Neural progenitor cell (in vitro differentiated cells): ENCODE data around the gene NCAM1. TPM values are rescaled to one million over a fixed set of nuclear protein-coding genes. Genes with fewer than 3 reads are reported as not detected.

Source experiments
- DNase-seq: peaks from one replicate; pipeline ENCODE4 v3.0.0-alpha.2; 2016; ENCODE audit warnings: low spot score
- H2AFZ ChIP-seq: fragments of 200-600 bp; sonication (generic); replicated peaks from 2 replicates; pipeline ENCODE4 v1.6.1; 2016; ENCODE audit warnings: antibody characterized with exemption
- H3F3A ChIP-seq: fragments of 200-600 bp; sonication (generic); 2 replicates; pipeline ENCODE4 v1.6.1; 2016; ENCODE audit warnings: antibody characterized with exemption, low read depth
- H3K27ac ChIP-seq: fragments of 200-600 bp; sonication (generic); 2 replicates; pipeline ENCODE4 v1.5.1; 2016; ENCODE audit warnings: mild to moderate bottlenecking
- H3K27me3 ChIP-seq: fragments of 200-600 bp; sonication (generic); 2 replicates; pipeline ENCODE4 v1.6.1; 2016; ENCODE audit warnings: mild to moderate bottlenecking, moderate library complexity
- H3K36me3 ChIP-seq: fragments of 200-600 bp; sonication (generic); 2 replicates; pipeline ENCODE4 v1.5.1; 2016
- H3K4me1 ChIP-seq: fragments of 200-600 bp; sonication (generic); 2 replicates; pipeline ENCODE4 v1.6.1; 2016; ENCODE audit warnings: mixed run types
- H3K4me2 ChIP-seq: fragments of 200-600 bp; sonication (generic); 2 replicates; pipeline ENCODE4 v1.6.1; 2016
- H3K4me3 ChIP-seq: fragments of 200-600 bp; sonication (generic); 2 replicates; pipeline ENCODE4 v1.5.1; 2016
- H3K79me2 ChIP-seq: fragments of 200-600 bp; sonication (generic); 2 replicates; pipeline ENCODE4 v1.6.1; 2016; ENCODE audit warnings: low read depth
- H3K9ac ChIP-seq: fragments of 200-600 bp; sonication (generic); 2 replicates; pipeline ENCODE4 v1.6.1; 2016
- H3K9me3 ChIP-seq: fragments of 200-600 bp; sonication (generic); 2 replicates; pipeline ENCODE4 v1.5.1; 2016; ENCODE audit warnings: low read depth
- H4K20me1 ChIP-seq: fragments of 200-600 bp; sonication (generic); 2 replicates; pipeline ENCODE4 v1.6.1; 2016; ENCODE audit warnings: low read depth
- H3K27ac Mint-ChIP-seq: 3 replicates; pipeline ENCODE4 v1.8.0; 2021; ENCODE audit warnings: mixed read lengths
- H3K27me3 Mint-ChIP-seq: 2 replicates; pipeline ENCODE4 v1.8.0; 2022; ENCODE audit warnings: low read depth, mild to moderate bottlenecking, inconsistent platforms, moderate library complexity, mixed read lengths; ENCODE audit not compliant: insufficient read depth
- H3K36me3 Mint-ChIP-seq: 3 replicates; pipeline ENCODE4 v1.8.0; 2021; ENCODE audit warnings: mixed read lengths
- H3K4me1 Mint-ChIP-seq: 3 replicates; pipeline ENCODE4 v1.8.0; 2021; ENCODE audit warnings: mixed read lengths
- H3K4me3 Mint-ChIP-seq: 3 replicates; pipeline ENCODE4 v1.8.0; 2021; ENCODE audit warnings: mild to moderate bottlenecking, moderate library complexity, mixed read lengths
- H3K9me3 Mint-ChIP-seq: 3 replicates; pipeline ENCODE4 v1.8.0; 2020; ENCODE audit warnings: mixed read lengths
- CTCF ChIP-seq: fragments of 200-600 bp; sonication (generic); IDR thresholded peaks from 2 replicates; pipeline ENCODE4 v1.5.1; 2017; ENCODE audit warnings: antibody characterized with exemption, mild to moderate bottlenecking
- EZH2 ChIP-seq: fragments of 200-600 bp; sonication (generic); IDR thresholded peaks from 2 replicates; pipeline ENCODE4 v1.6.1; 2017; ENCODE audit warnings: antibody characterized with exemption, mild to moderate bottlenecking, moderate library complexity
- EZH2phosphoT487 ChIP-seq: fragments of 200-600 bp; sonication (generic); IDR thresholded peaks from 2 replicates; pipeline ENCODE4 v1.6.1; 2017; ENCODE audit warnings: antibody characterized with exemption
- total RNA-seq: library from RNA; depleted of rRNA; stranded (reverse); fragments of >200 nt; gene quantifications from 2 replicates; pipeline ENCODE4 v1.2.3, GENCODE V29; 2015; ENCODE audit warnings: low replicate concordance

The NCAM1 gene
- total RNA-seq, 1 donor from 2014 or later, result 17.5 TPM

DNA sequence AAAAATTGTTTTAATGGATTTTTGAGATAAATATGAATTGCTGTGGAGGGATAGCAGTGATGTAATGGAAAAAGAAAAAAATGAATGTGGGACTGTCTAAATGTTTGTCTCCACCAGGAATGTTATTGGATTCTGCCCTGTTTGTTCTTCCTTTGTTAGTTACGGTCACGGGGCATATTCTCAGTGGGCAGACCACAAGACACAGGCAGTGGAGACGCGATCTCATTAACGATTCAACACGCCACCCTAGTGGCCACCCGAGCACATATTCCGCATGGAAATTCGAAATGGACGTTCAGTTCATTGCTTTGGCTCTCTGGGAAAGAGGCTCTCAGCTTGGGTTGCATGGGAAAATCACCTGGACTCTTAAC lies 201.4 kb downstream of the NCAM1 start:
- Histone ChIP-seq H3K4me2 (no peak overlapping the region), H3K9ac (no peak overlapping the region), H2AFZ (no peak overlapping the region), H3K27ac (no peak overlapping the region), H4K20me1 (no peaks in the 10 kb centered on the region), H3K9me3 (no peaks in the 10 kb centered on the region), H3K79me2 (no peaks in the 10 kb centered on the region), H3K4me1 (peaks cover 18% of the 10 kb centered on the region), H3K36me3 (no peaks in the 10 kb centered on the region), H3K4me3 (no peak overlapping the region), H3K27me3 (no peaks in the 10 kb centered on the region), H3F3A (no peaks in the 10 kb centered on the region)
- Mint-ChIP-seq H3K9me3 (peaks cover 2% of the 10 kb centered on the region), H3K27ac (peak overlapping the region; percentile 53), H3K27me3 (peaks cover 2% of the 10 kb centered on the region), H3K4me3 (no peak overlapping the region), H3K36me3 (peaks cover 1% of the 10 kb centered on the region), H3K4me1 (peaks cover 40% of the 10 kb centered on the region)
- DNase-seq, result no peak
- peak; percentile 32 for TF ChIP-seq CTCF
- TF ChIP-seq EZH2, result no peak
- no peak for TF ChIP-seq EZH2phosphoT487

DNA sequence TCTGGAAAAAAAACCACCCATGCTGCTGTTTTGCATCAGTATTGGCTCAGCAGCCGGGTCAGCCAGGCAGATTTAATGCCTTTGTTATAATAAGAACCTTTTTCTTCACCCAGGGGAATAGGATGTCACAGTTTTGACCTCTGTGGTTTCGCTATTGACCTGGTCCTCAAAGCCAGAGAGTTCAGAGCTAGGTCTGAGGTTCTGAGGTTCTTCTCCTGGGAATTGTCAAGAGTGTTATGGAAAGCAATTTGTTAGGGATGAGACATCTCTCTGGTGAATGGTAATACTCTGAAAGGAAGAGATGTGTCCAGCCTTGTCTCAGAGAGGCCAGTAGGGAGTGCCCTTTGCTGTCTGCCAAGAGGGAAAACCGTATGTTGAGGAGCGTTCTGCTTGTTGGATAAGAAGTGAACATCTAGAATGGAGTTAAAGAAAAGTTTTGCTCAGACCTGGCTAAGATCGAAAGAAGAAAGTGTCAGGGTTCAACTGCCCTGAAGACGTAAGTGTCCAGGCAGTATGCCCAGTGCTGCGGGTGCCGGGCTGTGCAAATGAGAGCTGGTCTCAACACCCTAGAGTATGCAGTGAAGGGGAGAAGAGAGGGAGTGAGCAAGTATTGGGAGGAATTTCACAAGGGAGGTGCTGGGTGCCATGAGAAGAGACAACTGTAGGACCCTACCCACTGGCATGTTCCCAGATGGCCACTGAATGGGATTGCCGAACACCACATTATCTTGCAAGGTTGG lies 202.2 kb downstream of the NCAM1 start:
- Histone ChIP-seq H3K4me1 (peaks cover 18% of the 10 kb centered on the region), H2AFZ (no peak overlapping the region), H3K27me3 (no peaks in the 10 kb centered on the region), H3K9me3 (no peaks in the 10 kb centered on the region), H3K9ac (no peak overlapping the region), H3K36me3 (no peaks in the 10 kb centered on the region), H3K27ac (no peak overlapping the region), H3K4me3 (no peak overlapping the region), H3K79me2 (no peaks in the 10 kb centered on the region), H4K20me1 (no peaks in the 10 kb centered on the region), H3F3A (no peaks in the 10 kb centered on the region), H3K4me2 (peak overlapping the region; percentile 3)
- Mint-ChIP-seq H3K4me1 (peaks cover 43% of the 10 kb centered on the region), H3K36me3 (peaks cover 1% of the 10 kb centered on the region), H3K27ac (no peak overlapping the region), H3K9me3 (peaks cover 2% of the 10 kb centered on the region), H3K4me3 (no peak overlapping the region), H3K27me3 (peaks cover 2% of the 10 kb centered on the region)
- no peak for DNase-seq
- TF ChIP-seq EZH2, result no peak
- TF ChIP-seq CTCF, result no peak
- no peak for TF ChIP-seq EZH2phosphoT487

- no peak for DNase-seq
- Mint-ChIP-seq H3K4me1 (peaks cover 37% of the 10 kb centered on the region), H3K36me3 (peaks cover 1% of the 10 kb centered on the region), H3K9me3 (peaks cover 2% of the 10 kb centered on the region), H3K27me3 (peaks cover 2% of the 10 kb centered on the region), H3K4me3 (no peak overlapping the region), H3K27ac (no peak overlapping the region)
- Histone ChIP-seq H3K9me3 (no peaks in the 10 kb centered on the region), H2AFZ (no peak overlapping the region), H3K27ac (no peak overlapping the region), H3K4me3 (no peak overlapping the region), H3K4me2 (no peak overlapping the region), H3K4me1 (peaks cover 19% of the 10 kb centered on the region), H4K20me1 (no peaks in the 10 kb centered on the region), H3K79me2 (no peaks in the 10 kb centered on the region), H3K27me3 (no peaks in the 10 kb centered on the region), H3F3A (no peaks in the 10 kb centered on the region), H3K36me3 (no peaks in the 10 kb centered on the region), H3K9ac (no peak overlapping the region)
- TF ChIP-seq EZH2phosphoT487 (no peak), CTCF (no peak), EZH2 (no peak)
Observed at GRCh38 chr11:113166280-113166679, 205.1 kb downstream of the NCAM1 start.
